ENCODE results near the gene DNAH5. TPM values are rescaled to one million over a fixed set of nuclear protein-coding genes. Genes with fewer than 3 reads are reported as not detected.

DNAH5 gene
- total and polyA plus RNA-seq, 2 of the 8 experiments (the other 6 are each of a cell fraction or from before 2014, with no cell fraction given) = 0.30 to 0.73 TPM

GRCh38 chr5:13941468-13941867 is 3.0 kb downstream of the DNAH5 start:
- no peaks in the 10 kb centered on the region for H4K20me1 ChIP-seq (replicated peaks in 1 of 2; ENCODE audit: control insufficient read depth in 1 of 2, insufficient read depth in 2 of 2, low read length in 2 of 2)
- no peak overlapping the region for H3K56ac ChIP-seq (replicated peaks; ENCODE audit: insufficient read length, low read depth, low read length)

More at GRCh38 chr5:13941468-13941867, 3.0 kb downstream of the DNAH5 start:
- whole genome bisulfite sequencing, 2 experiments (ENCODE audit: extremely low coverage in 1 of 2, insufficient coverage in 1 of 2, insufficient read length in 1 of 2, insufficient replicate concordance in 2 of 2, low coverage in 1 of 2, low lambda C conversion rate in 2 of 2, missing lambda C conversion rate in 1 of 2) = 55% methylated on average over 3 of the region's 3 CpGs; no CpG with 5 or more reads in 1 of the 2 experiments
- Histone ChIP-seq H3K23ac (ENCODE audit: insufficient read length) (no peak overlapping the region), H3K23me2 (ENCODE audit: low read depth, low read length) (no peaks in the 10 kb centered on the region), H3K18ac (ENCODE audit: extremely low read depth, low read length) (no peak overlapping the region), H2BK120ac (replicated peaks; ENCODE audit: low read depth, low read length) (no peak overlapping the region), H3K36me3 (ENCODE audit: control insufficient read depth in 2 of 4, insufficient read depth in 4 of 4, low read length in 3 of 4) (no peaks in the 10 kb centered on the region), H3K79me2 (ENCODE audit: control insufficient read depth in 1 of 2, insufficient read depth in 2 of 2, low read length in 2 of 2) (no peaks in the 10 kb centered on the region), H3K4me1 (replicated peaks in 1 of 4; ENCODE audit: control insufficient read depth in 3 of 4, insufficient read depth in 4 of 4, low read length in 3 of 4) (peaks cover 0 to 14% (median 4%) of the 10 kb centered on the region in 4 experiments; a peak in 3 of 7 replicates), H3K79me1 (ENCODE audit: low read depth, low read length) (no peaks in the 10 kb centered on the region), H3K4ac (replicated peaks; ENCODE audit: insufficient read length, low read depth, low read length) (no peak overlapping the region), H2BK15ac (ENCODE audit: low read length) (no peak overlapping the region), H2BK20ac (ENCODE audit: low read length) (no peak overlapping the region), H4K5ac (ENCODE audit: insufficient read length, low read depth, low read length) (no peak overlapping the region), H2BK12ac (ENCODE audit: low read depth, low read length) (no peak overlapping the region), H3K27me3 (replicated peaks in 1 of 4; ENCODE audit: control insufficient read depth in 3 of 4, extremely low read depth in 1 of 4, insufficient read depth in 3 of 4, low read length in 3 of 4) (no peaks in the 10 kb centered on the region), H3K9ac (replicated peaks in 1 of 4; ENCODE audit: extremely low read depth in 1 of 4, low read depth in 3 of 4, low read length in 3 of 4) (no peak overlapping the region; a peak in 1 of 7 replicates), H2BK5ac (ENCODE audit: low read depth, low read length) (no peak overlapping the region), H3K9me3 (ENCODE audit: insufficient read depth in 2 of 2, low read depth in 1 of 2, low read length in 1 of 2) (no peaks in the 10 kb centered on the region), H2AFZ (ENCODE audit: low read length) (no peak overlapping the region), H4K91ac (replicated peaks; ENCODE audit: insufficient read length, low read length) (no peak overlapping the region), H3K14ac (ENCODE audit: insufficient read length) (no peak overlapping the region), H2AK5ac (ENCODE audit: low read depth, low read length) (no peak overlapping the region), H3K27ac (ENCODE audit: low read depth, low read length) (no peak overlapping the region), H4K8ac (ENCODE audit: extremely low read depth, insufficient read depth, low read length) (no peak overlapping the region), H3K4me3 (ENCODE audit: extremely low read depth in 1 of 4, insufficient read depth in 2 of 4, low read depth in 3 of 4, low read length in 4 of 4) (no peak overlapping the region), H3K4me2 (ENCODE audit: insufficient read depth in 1 of 2, low read depth in 2 of 2, low read length in 2 of 2) (no peak overlapping the region; a peak in 1 of 4 replicates)
- DNase-seq (ENCODE audit: low read depth in 1 of 2, low spot score in 2 of 2) = no peak
- TF ChIP-seq ATF2 (IDR thresholded peaks at IDR 0.05; ENCODE audit: low read length) (no peak), BCL11A (IDR thresholded peaks at IDR 0.05; ENCODE audit: low read depth in 2 of 2, low read length in 2 of 2) (no peak), CREB1 (IDR thresholded peaks at IDR 0.05) (no peak), USF2 (IDR thresholded peaks at IDR 0.05; ENCODE audit: low read length) (no peak)
- ChIA-PET CTCF (ENCODE audit: partially characterized antibody) (interaction anchor here (1.0 to 1.1 kb wide), 4 partner anchors 13 to 360 kb away, joined by 3 to 4 read pairs (median 3); no protein-coding TSS in a partner anchor), POLR2A (ENCODE audit: partially characterized antibody) (no interaction called here)
- FAIRE-seq = no peak

All from H1 (cell line).